ENCODE results near the gene TSPAN4. TPM values are rescaled to one million over a fixed set of nuclear protein-coding genes. Genes with fewer than 3 reads are reported as not detected.

Gene TSPAN4
- total and polyA plus RNA-seq, 2 of the 13 experiments (the other 11 are each of a cell fraction or from before 2014, with no cell fraction given), result 31.7 to 68.3 TPM

- WGBS (ENCODE audit: low lambda C conversion rate), result 0% methylated on average over 1 of the region's 5 CpGs
- H3K27ac ChIP-seq (ENCODE audit: extremely low read length, insufficient read depth, low read length), result peak within 1 kb of the TSS; percentile 77
- FAIRE-seq, result no peak
Measured at GRCh38 chr11:827897-828192, 14.8 kb upstream of the TSPAN4 start, which contains the start of gene CRACR2B. CRACR2B (plus strand) TSS chr11:827919; CDS start chr11:828608, 689 bp downstream.

More at GRCh38 chr11:827897-828192, 14.8 kb upstream of the TSPAN4 start, which contains the start of gene CRACR2B:
- no peaks in the 10 kb centered on the region for H3K27me3 ChIP-seq (ENCODE audit: control insufficient read depth in 1 of 2, insufficient read depth in 2 of 2, low read length in 2 of 2)
- H3K36me3 ChIP-seq (replicated peaks in 1 of 2; ENCODE audit: control insufficient read depth in 1 of 2, insufficient read depth in 2 of 2, low read length in 2 of 2), result peaks cover 1 to 12% of the 10 kb centered on the region in 2 experiments; a peak in 2 of 5 replicates
- H3K79me2 ChIP-seq (ENCODE audit: insufficient read depth, low read length), result no peaks in the 10 kb centered on the region
- in situ Hi-C loops (cut with HindIII; ENCODE audit: extremely low pct_ligation_motif_present, low pct_unique_long_range_greater_than_20kb) (no loop called here), intact Hi-C loops (cut with micrococcal nuclease; ENCODE audit: unreplicated experiment) (no loop called here)
- no peak for DNase-seq (ENCODE audit: low spot score)
- ChIA-PET CTCF (ENCODE audit: low intra/inter-chr PET ratio, low total read pairs) (no interaction called here), POLR2A (interaction anchor here (1.8 to 16.1 kb wide), 3 partner anchors 9 to 19 kb away, joined by 9 to 264 read pairs (median 141); partner anchors contain the start of genes PNPLA2, POLR2L, RPLP2 and TSPAN4)
- no peak within 1 kb of the TSS for H2AFZ ChIP-seq (ENCODE audit: low read length)
- peak within 1 kb of the TSS; percentile 69 to 83 (median 80) for H3K4me3 ChIP-seq (replicated peaks in 1 of 3; ENCODE audit: insufficient read depth in 1 of 3, low read depth in 2 of 3, low read length in 3 of 3)
- H3K4me2 ChIP-seq (ENCODE audit: low read depth, low read length), result peak within 1 kb of the TSS; percentile 91
- peaks cover 70% of the 10 kb centered on the region for H3K4me1 ChIP-seq (ENCODE audit: insufficient read depth, low read length)
- no TSS peak for BruUV-seq (replicated peaks)
- H3K9me3 ChIP-seq (ENCODE audit: low read length), result no peaks in the 10 kb centered on the region
- peak within 1 kb of the TSS; percentile 74 for H3K9ac ChIP-seq (ENCODE audit: insufficient read depth, low read depth, low read length)
- no peaks in the 10 kb centered on the region for H4K20me1 ChIP-seq (ENCODE audit: insufficient read depth, low read length)
- TF ChIP-seq ZNF230 (CRISPR knock-in tag; IDR thresholded peaks at IDR 0.05) (0 out of 2 replicates have a peak, but pooled peaks have one; percentile 52), ZFX (CRISPR knock-in tag; IDR thresholded peaks at IDR 0.05; ENCODE audit: low read depth) (no peak), ZSCAN25 (CRISPR knock-in tag; IDR thresholded peaks at IDR 0.05) (0 out of 2 replicates have a peak, but pooled peaks have one; percentile 41), RNF2 (conservative IDR thresholded peaks at IDR 0.05; ENCODE audit: low read depth) (no peak), ZNF672 (CRISPR knock-in tag; IDR thresholded peaks at IDR 0.05) (no peak), ZMAT3 (CRISPR knock-in tag; conservative IDR thresholded peaks at IDR 0.05) (0 out of 2 replicates have a peak, but pooled peaks have one; percentile 22), ZNF678 (CRISPR knock-in tag; IDR thresholded peaks at IDR 0.05) (0 out of 2 replicates have a peak, but pooled peaks have one; percentile 3), ZNF225 (CRISPR knock-in tag; IDR thresholded peaks at IDR 0.05) (0 out of 2 replicates have a peak, but pooled peaks have one; percentile 14), SIX1 (CRISPR knock-in tag; IDR thresholded peaks at IDR 0.05; ENCODE audit: borderline replicate concordance) (no peak), ISL2 (CRISPR knock-in tag; IDR thresholded peaks at IDR 0.05) (no peak), HNRNPL (IDR thresholded peaks at IDR 0.05; ENCODE audit: low read depth, low read length) (0 out of 2 replicates have a peak, but pooled peaks have one; percentile 32), EEA1 (CRISPR knock-in tag; IDR thresholded peaks at IDR 0.05; ENCODE audit: borderline replicate concordance) (0 out of 2 replicates have a peak, but pooled peaks have one; percentile 4), HNF1A (IDR thresholded peaks at IDR 0.05; ENCODE audit: low read depth) (no peak), HNF1A (CRISPR knock-in tag; IDR thresholded peaks at IDR 0.05; ENCODE audit: borderline replicate concordance) (0 out of 2 replicates have a peak, but pooled peaks have one; percentile 21), ZNF224 (CRISPR knock-in tag; IDR thresholded peaks at IDR 0.05) (0 out of 2 replicates have a peak, but pooled peaks have one; percentile 12), HNRNPUL1 (IDR thresholded peaks at IDR 0.05; ENCODE audit: low read depth, low read length) (no peak), NPAS2 (CRISPR knock-in tag; IDR thresholded peaks at IDR 0.05; ENCODE audit: borderline replicate concordance) (0 out of 2 replicates have a peak, but pooled peaks have one; percentile 32), ELF4 (CRISPR knock-in tag; IDR thresholded peaks at IDR 0.05; ENCODE audit: borderline replicate concordance) (no peak)
- ATAC-seq, result peak; percentile 7
